ENCODE measurements around the gene SLAMF8. TPM values are rescaled to one million over a fixed set of nuclear protein-coding genes. Genes with fewer than 3 reads are reported as not detected.

Gene SLAMF8
- total and polyA plus RNA-seq, 9 donors = 0.19 to 1.5 (median 0.43) TPM

GRCh38 chr1:159856576-159856975 lies 29.9 kb downstream of the SLAMF8 start:
- Histone ChIP-seq H3K27ac (ENCODE audit: low read length) (no peak overlapping the region), H3K36me3 (ENCODE audit: control insufficient read depth, insufficient read depth, low read length) (peaks cover 4% of the 10 kb centered on the region), H3K4me3 (ENCODE audit: low read length) (no peak overlapping the region), H3K4me1 (ENCODE audit: control insufficient read depth, insufficient read depth, low read length) (peaks cover 14% of the 10 kb centered on the region), H3K9me3 (replicated peaks; ENCODE audit: control insufficient read depth, low read depth, low read length) (no peaks in the 10 kb centered on the region), H3K27me3 (ENCODE audit: control insufficient read depth, insufficient read depth, low read length) (no peaks in the 10 kb centered on the region)
- no CpG with 5 or more reads among the region's 1 CpG for WGBS (ENCODE audit: insufficient coverage)
- DNase-seq = no peak

- no peak for DNase-seq
- Histone ChIP-seq H3K4me1 (ENCODE audit: control insufficient read depth, insufficient read depth, low read length) (peaks cover 14% of the 10 kb centered on the region), H3K9me3 (replicated peaks; ENCODE audit: control insufficient read depth, low read depth, low read length) (no peaks in the 10 kb centered on the region), H3K27me3 (ENCODE audit: control insufficient read depth, insufficient read depth, low read length) (no peaks in the 10 kb centered on the region), H3K27ac (ENCODE audit: low read length) (no peak overlapping the region), H3K4me3 (ENCODE audit: low read length) (no peak overlapping the region), H3K36me3 (ENCODE audit: control insufficient read depth, insufficient read depth, low read length) (peaks cover 4% of the 10 kb centered on the region)
- WGBS (ENCODE audit: insufficient coverage) = 85% methylated on average over 5 of the region's 6 CpGs
Measured at GRCh38 chr1:159857889-159858288, 31.2 kb downstream of the SLAMF8 start.

DNA sequence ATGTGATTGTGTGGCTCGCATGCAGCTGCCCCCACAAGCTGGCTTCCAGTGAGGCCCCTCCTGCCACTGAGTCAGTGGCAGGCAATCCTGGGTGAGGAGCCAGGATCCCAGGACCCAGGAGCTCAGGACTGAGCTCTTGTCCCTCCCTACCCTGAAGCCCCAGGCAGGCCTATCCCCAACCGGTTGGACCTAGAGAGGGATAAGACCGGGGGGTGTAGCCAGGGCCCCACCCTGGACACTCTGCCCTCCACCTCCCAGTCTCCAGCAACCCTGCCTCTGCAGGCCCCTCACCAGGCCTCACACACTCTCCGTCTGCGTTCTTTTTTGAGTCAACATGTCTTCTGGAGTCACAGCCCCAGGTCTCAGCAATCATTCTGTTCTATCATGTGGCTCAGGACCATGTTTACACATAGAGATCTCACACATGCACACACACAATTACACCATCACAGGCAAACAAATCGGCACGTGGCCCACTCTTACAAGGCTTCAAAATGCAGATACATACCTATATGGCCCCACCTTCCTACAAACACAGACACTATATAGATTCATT lies 33.2 kb downstream of the SLAMF8 start:
- DNase-seq = no peak
- Histone ChIP-seq H3K27me3 (ENCODE audit: control insufficient read depth, insufficient read depth, low read length) (no peaks in the 10 kb centered on the region), H3K27ac (ENCODE audit: low read length) (no peak overlapping the region), H3K9me3 (replicated peaks; ENCODE audit: control insufficient read depth, low read depth, low read length) (no peaks in the 10 kb centered on the region), H3K4me3 (ENCODE audit: low read length) (no peak overlapping the region), H3K36me3 (ENCODE audit: control insufficient read depth, insufficient read depth, low read length) (peaks cover 4% of the 10 kb centered on the region), H3K4me1 (ENCODE audit: control insufficient read depth, insufficient read depth, low read length) (peaks cover 6% of the 10 kb centered on the region)
- WGBS (ENCODE audit: insufficient coverage) = 74% methylated on average over 7 of the region's 7 CpGs

GRCh38 chr1:159860456-159860855 lies 33.8 kb downstream of the SLAMF8 start:
- no peak overlapping the region for H3K4me3 ChIP-seq (ENCODE audit: low read length)
- H3K27ac ChIP-seq (ENCODE audit: low read length) = no peak overlapping the region
- peaks cover 4% of the 10 kb centered on the region for H3K36me3 ChIP-seq (ENCODE audit: control insufficient read depth, insufficient read depth, low read length)
- H3K9me3 ChIP-seq (replicated peaks; ENCODE audit: control insufficient read depth, low read depth, low read length) = no peaks in the 10 kb centered on the region
- H3K27me3 ChIP-seq (ENCODE audit: control insufficient read depth, insufficient read depth, low read length) = no peaks in the 10 kb centered on the region
- WGBS (ENCODE audit: insufficient coverage) = 32% methylated on average over 3 of the region's 3 CpGs
- H3K4me1 ChIP-seq (ENCODE audit: control insufficient read depth, insufficient read depth, low read length) = peaks cover 1% of the 10 kb centered on the region
- no peak for DNase-seq

- no peak overlapping the region for H3K4me3 ChIP-seq (ENCODE audit: low read length)
- H3K36me3 ChIP-seq (ENCODE audit: control insufficient read depth, insufficient read depth, low read length) = peaks cover 4% of the 10 kb centered on the region
- no peak for DNase-seq
- H3K9me3 ChIP-seq (replicated peaks; ENCODE audit: control insufficient read depth, low read depth, low read length) = no peaks in the 10 kb centered on the region
- WGBS (ENCODE audit: insufficient coverage) = 43% methylated on average over 4 of the region's 8 CpGs
- H3K4me1 ChIP-seq (ENCODE audit: control insufficient read depth, insufficient read depth, low read length) = peaks cover 2% of the 10 kb centered on the region
- no peaks in the 10 kb centered on the region for H3K27me3 ChIP-seq (ENCODE audit: control insufficient read depth, insufficient read depth, low read length)
- no peak overlapping the region for H3K27ac ChIP-seq (ENCODE audit: low read length)
Measured at GRCh38 chr1:159861218-159861617, 34.5 kb downstream of the SLAMF8 start.

GRCh38 chr1:159862031-159862430 lies 35.4 kb downstream of the SLAMF8 start:
- DNase-seq = no peak
- H3K36me3 ChIP-seq (ENCODE audit: control insufficient read depth, insufficient read depth, low read length) = no peaks in the 10 kb centered on the region
- 54% methylated on average over 4 of the region's 5 CpGs for WGBS (ENCODE audit: insufficient coverage)
- H3K27ac ChIP-seq (ENCODE audit: low read length) = no peak overlapping the region
- no peaks in the 10 kb centered on the region for H3K9me3 ChIP-seq (replicated peaks; ENCODE audit: control insufficient read depth, low read depth, low read length)
- no peaks in the 10 kb centered on the region for H3K27me3 ChIP-seq (ENCODE audit: control insufficient read depth, insufficient read depth, low read length)
- peaks cover 7% of the 10 kb centered on the region for H3K4me1 ChIP-seq (ENCODE audit: control insufficient read depth, insufficient read depth, low read length)
- H3K4me3 ChIP-seq (ENCODE audit: low read length) = no peak overlapping the region

DNA sequence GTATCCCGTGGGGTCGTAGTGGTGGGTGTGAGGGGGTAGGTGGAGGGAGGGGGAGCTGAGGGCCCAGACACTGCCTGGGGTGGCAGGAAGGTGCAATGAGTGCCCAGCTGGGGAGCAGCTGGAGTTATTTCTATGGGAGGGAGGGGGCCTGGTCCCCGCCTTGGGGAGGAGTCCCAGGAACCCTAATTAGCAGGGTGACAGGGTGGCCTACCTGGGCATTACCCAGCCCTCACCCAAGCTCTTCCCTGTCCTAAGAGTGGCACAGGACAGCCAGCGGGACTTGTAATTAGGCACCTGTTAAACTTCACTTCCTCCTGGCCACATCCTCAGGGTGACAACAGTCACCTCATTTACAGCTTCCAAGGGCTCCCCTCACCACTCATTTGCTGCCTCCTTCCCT lies 35.9 kb downstream of the SLAMF8 start, which contains the start of gene VSIG8:
Gene VSIG8 (minus strand): TSS at position 101 of the 400 bp plus-strand sequence. CDS start 136 bp downstream, outside the sequence.
- 60% methylated on average over 1 of the region's 4 CpGs for WGBS (ENCODE audit: insufficient coverage)
- peaks cover 12% of the 10 kb centered on the region for H3K4me1 ChIP-seq (ENCODE audit: control insufficient read depth, insufficient read depth, low read length)
- no peaks in the 10 kb centered on the region for H3K27me3 ChIP-seq (ENCODE audit: control insufficient read depth, insufficient read depth, low read length)
- no peaks in the 10 kb centered on the region for H3K9me3 ChIP-seq (replicated peaks; ENCODE audit: control insufficient read depth, low read depth, low read length)
- no peaks in the 10 kb centered on the region for H3K36me3 ChIP-seq (ENCODE audit: control insufficient read depth, insufficient read depth, low read length)
- no peak for DNase-seq
- no peak within 1 kb of the TSS for H3K27ac ChIP-seq (ENCODE audit: low read length)
- H3K4me3 ChIP-seq (ENCODE audit: low read length) = no peak within 1 kb of the TSS

DNA sequence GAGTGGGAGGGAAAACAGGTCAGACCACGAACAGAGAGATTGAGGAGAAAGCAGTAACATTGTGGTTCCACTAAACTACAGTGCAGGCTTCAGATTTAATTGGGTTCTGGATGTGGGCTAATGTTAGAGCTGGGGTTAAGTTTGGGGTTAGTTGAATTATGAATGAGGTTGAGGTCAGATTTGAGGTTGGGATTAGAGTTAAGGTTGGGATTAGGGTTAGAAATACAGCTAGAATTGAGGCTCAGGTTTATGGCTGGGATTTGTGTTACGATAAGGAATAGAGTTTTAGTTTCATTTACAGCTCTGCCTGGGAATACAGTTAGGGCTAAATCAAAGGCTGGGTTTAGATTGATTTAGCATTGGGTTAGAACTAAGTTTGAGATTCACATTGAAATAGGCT lies 37.6 kb downstream of the SLAMF8 start:
- WGBS (ENCODE audit: insufficient coverage) = 77% methylated on average over 2 of the region's 2 CpGs
- no peak for DNase-seq
- H3K9me3 ChIP-seq (replicated peaks; ENCODE audit: control insufficient read depth, low read depth, low read length) = no peaks in the 10 kb centered on the region
- H3K27me3 ChIP-seq (ENCODE audit: control insufficient read depth, insufficient read depth, low read length) = no peaks in the 10 kb centered on the region
- H3K36me3 ChIP-seq (ENCODE audit: control insufficient read depth, insufficient read depth, low read length) = no peaks in the 10 kb centered on the region
- H3K4me3 ChIP-seq (ENCODE audit: low read length) = no peak overlapping the region
- H3K27ac ChIP-seq (ENCODE audit: low read length) = no peak overlapping the region
- peaks cover 24% of the 10 kb centered on the region for H3K4me1 ChIP-seq (ENCODE audit: control insufficient read depth, insufficient read depth, low read length)

- no peaks in the 10 kb centered on the region for H3K36me3 ChIP-seq (ENCODE audit: control insufficient read depth, insufficient read depth, low read length)
- H3K4me1 ChIP-seq (ENCODE audit: control insufficient read depth, insufficient read depth, low read length) = peaks cover 26% of the 10 kb centered on the region
- H3K27me3 ChIP-seq (ENCODE audit: control insufficient read depth, insufficient read depth, low read length) = no peaks in the 10 kb centered on the region
- H3K27ac ChIP-seq (ENCODE audit: low read length) = no peak overlapping the region
- no peak for DNase-seq
- no peak overlapping the region for H3K4me3 ChIP-seq (ENCODE audit: low read length)
- WGBS (ENCODE audit: insufficient coverage) = 45% methylated on average over 1 of the region's 1 CpG
- no peaks in the 10 kb centered on the region for H3K9me3 ChIP-seq (replicated peaks; ENCODE audit: control insufficient read depth, low read depth, low read length)
Measured at GRCh38 chr1:159866066-159866465, 39.4 kb downstream of the SLAMF8 start.

GRCh38 chr1:159866905-159867663 lies 40.4 kb downstream of the SLAMF8 start:
- Histone ChIP-seq H3K9me3 (replicated peaks; ENCODE audit: control insufficient read depth, low read depth, low read length) (no peaks in the 10 kb centered on the region), H3K4me3 (ENCODE audit: low read length) (no peak overlapping the region), H3K4me1 (ENCODE audit: control insufficient read depth, insufficient read depth, low read length) (peaks cover 26% of the 10 kb centered on the region), H3K36me3 (ENCODE audit: control insufficient read depth, insufficient read depth, low read length) (no peaks in the 10 kb centered on the region), H3K27me3 (ENCODE audit: control insufficient read depth, insufficient read depth, low read length) (peaks cover 3% of the 10 kb centered on the region), H3K27ac (ENCODE audit: low read length) (no peak overlapping the region)
- DNase-seq = no peak
- WGBS (ENCODE audit: insufficient coverage) = 52% methylated on average over 8 of the region's 14 CpGs
